ENCODE results near the gene ISCU. TPM values are rescaled to one million over a fixed set of nuclear protein-coding genes. Genes with fewer than 3 reads are reported as not detected.

Gene ISCU
- total RNA-seq, 4 donors from 2014 or later = 232 to 337 (median 249) TPM

DNA sequence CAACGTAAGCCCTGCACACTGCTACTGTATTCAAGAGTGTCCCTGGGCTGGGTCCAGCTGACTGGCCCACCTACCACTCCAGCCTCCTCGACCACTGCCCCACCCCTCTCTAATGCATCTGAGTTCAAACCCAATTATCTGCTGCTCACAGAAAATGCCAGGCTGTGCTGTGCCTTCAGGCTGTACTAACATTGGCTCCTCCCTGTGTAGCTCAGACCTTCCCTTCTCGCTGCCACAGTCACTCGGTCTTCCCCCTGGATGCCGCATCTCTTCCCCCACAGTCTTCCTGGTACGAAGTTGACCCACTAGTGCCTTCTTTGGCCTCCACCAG is 35.3 kb upstream of the ISCU start:
- ATAC-seq (no peak), DNase-seq (no peak)
- Histone ChIP-seq H3K4me3 (no peak overlapping the region), H3K36me3 (peaks cover 0 to 98% of the 10 kb centered on the region in 2 donors), H3K27ac (no peak overlapping the region), H3K9me3 (no peaks in the 10 kb centered on the region), H3K27me3 (no peaks in the 10 kb centered on the region), H3K4me1 (peaks cover 2 to 6% of the 10 kb centered on the region in 2 donors)
- intact Hi-C loops (cut with DNase I; ENCODE audit: low total_unique reads) = no loop called here
- in situ Hi-C loops (cut with MboI; ENCODE audit: low sequenced_read_pairs in 4 of 4) = no loop called here
- TF ChIP-seq, protein P1, sequence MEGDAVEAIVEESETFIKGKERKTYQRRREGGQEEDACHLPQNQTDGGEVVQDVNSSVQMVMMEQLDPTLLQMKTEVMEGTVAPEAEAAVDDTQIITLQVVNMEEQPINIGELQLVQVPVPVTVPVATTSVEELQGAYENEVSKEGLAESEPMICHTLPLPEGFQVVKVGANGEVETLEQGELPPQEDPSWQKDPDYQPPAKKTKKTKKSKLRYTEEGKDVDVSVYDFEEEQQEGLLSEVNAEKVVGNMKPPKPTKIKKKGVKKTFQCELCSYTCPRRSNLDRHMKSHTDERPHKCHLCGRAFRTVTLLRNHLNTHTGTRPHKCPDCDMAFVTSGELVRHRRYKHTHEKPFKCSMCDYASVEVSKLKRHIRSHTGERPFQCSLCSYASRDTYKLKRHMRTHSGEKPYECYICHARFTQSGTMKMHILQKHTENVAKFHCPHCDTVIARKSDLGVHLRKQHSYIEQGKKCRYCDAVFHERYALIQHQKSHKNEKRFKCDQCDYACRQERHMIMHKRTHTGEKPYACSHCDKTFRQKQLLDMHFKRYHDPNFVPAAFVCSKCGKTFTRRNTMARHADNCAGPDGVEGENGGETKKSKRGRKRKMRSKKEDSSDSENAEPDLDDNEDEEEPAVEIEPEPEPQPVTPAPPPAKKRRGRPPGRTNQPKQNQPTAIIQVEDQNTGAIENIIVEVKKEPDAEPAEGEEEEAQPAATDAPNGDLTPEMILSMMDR (IDR thresholded peaks at IDR 0.05 in 4 of 5, conservative IDR thresholded peaks at IDR 0.05 in 1 of 5) = no peak
- no peak for TF ChIP-seq POLR2A (IDR thresholded peaks at IDR 0.05)

DNA sequence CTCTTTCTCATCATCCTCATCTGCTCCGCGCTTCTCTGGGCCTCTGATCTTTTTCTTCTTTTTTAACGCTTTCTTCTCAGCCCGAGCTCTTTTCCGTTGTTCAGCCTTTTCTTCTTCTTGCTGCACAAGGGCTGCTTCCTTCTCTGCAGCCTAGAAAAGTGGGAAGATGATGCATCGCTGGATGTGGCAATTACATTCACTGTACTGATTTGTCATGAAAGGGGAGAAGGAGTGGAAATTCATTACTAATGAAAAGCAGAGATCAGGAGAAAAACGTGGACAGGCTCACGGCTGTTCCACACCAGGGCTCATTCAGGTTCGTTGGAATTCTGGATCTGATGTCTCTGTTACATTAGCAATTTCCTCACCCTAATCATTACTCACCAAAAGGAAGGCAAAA is 32.2 kb upstream of the ISCU start:
- peaks cover 8 to 13% of the 10 kb centered on the region in 2 donors for H3K4me1 ChIP-seq
- H3K27me3 ChIP-seq = no peaks in the 10 kb centered on the region
- DNase-seq = no peak
- no peak for ATAC-seq
- TF ChIP-seq POLR2A (IDR thresholded peaks at IDR 0.05) = no peak
- TF ChIP-seq, protein P1 (IDR thresholded peaks at IDR 0.05 in 4 of 5, conservative IDR thresholded peaks at IDR 0.05 in 1 of 5) = no peak
- H3K27ac ChIP-seq = no peak overlapping the region
- no peaks in the 10 kb centered on the region for H3K9me3 ChIP-seq
- intact Hi-C loops (cut with DNase I; ENCODE audit: low total_unique reads) = no loop called here
- peaks cover 0 to 83% of the 10 kb centered on the region in 2 donors for H3K36me3 ChIP-seq
- H3K4me3 ChIP-seq = no peak overlapping the region
- in situ Hi-C loops (cut with MboI; ENCODE audit: low sequenced_read_pairs in 4 of 4) = no loop called here

DNA sequence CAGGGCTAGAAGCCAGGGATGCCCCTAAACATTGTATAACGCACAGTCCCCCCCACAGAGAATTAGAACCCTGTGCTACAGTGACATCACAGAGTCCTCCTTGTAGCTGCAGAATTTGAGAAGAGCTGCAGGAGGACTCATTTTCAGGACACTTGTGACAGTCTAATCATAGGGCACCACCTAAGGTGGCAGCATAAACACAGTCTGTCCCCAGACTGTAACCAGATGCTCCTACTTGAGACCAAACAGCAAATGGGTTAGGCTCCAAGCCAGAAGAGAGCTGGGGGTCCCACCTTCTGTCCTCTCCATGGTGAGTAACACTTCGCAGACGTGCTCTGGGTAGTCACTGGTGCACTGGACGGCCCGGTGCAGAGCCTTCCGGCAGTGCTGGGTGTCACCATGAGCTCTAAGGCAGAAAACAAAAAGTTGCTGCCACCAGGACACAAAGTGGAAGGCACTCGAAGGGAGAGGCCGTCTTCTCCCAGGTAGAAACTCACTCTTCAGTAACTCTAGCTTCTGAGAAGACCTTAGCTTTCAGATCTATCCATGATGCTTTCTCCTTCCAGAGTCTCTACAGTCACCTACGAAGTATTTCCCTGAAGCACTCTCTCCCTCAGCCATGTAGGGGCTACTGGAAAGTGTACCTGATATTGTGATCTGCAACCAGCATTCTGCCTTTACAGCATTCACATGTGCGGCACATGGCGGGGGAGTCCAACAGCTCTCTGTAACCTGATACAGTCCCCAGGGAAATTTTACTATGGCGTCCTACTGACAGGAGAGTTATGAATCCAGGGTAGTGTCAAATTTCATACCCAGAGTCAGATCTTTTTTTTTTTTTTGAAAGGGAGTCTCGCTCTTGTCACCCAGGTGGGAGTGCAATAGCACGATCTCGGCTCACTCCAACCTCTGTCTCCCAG is 30.2 kb upstream of the ISCU start:
- H3K4me1 ChIP-seq = peaks cover 8 to 13% of the 10 kb centered on the region in 2 donors
- H3K9me3 ChIP-seq = no peaks in the 10 kb centered on the region
- DNase-seq = peak; percentile 45 to 60
- TF ChIP-seq POLR2A (IDR thresholded peaks at IDR 0.05) = no peak
- TF ChIP-seq, protein P1 (IDR thresholded peaks at IDR 0.05 in 4 of 5, conservative IDR thresholded peaks at IDR 0.05 in 1 of 5) = no peak
- peak; percentile 96 to 99 for ATAC-seq
- intact Hi-C loops (cut with DNase I; ENCODE audit: low total_unique reads) (no loop called here), in situ Hi-C loops (cut with MboI; ENCODE audit: low sequenced_read_pairs in 4 of 4) (no loop called here)
- H3K27me3 ChIP-seq = no peaks in the 10 kb centered on the region
- H3K27ac ChIP-seq = peak overlapping the region; percentile 62 to 72 (median 67)
- no peak overlapping the region for H3K4me3 ChIP-seq
- peaks cover 2 to 83% of the 10 kb centered on the region in 2 donors for H3K36me3 ChIP-seq

DNA sequence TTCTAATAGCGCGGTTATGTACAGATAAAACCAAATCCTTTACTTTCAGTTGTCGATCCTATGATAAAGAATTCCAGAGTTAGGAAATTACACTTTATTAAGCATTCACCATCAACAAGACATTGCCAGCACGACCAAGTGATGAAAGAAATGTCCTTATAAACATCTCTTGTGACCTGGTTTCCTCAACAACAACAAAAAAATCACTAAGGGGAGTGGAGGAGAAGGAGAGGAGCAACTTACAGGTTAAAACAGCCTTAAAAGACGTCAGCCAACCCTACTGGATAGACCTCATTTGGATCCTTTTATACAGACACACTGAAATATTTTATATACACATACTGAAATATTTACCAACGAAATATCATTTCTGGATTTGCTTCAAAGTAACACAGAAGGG is 24.2 kb upstream of the ISCU start:
- ATAC-seq = no peak
- no peak for DNase-seq
- peaks cover 2 to 38% of the 10 kb centered on the region in 2 donors for H3K36me3 ChIP-seq
- no peaks in the 10 kb centered on the region for H3K9me3 ChIP-seq
- TF ChIP-seq, protein P1 (IDR thresholded peaks at IDR 0.05 in 4 of 5, conservative IDR thresholded peaks at IDR 0.05 in 1 of 5) = no peak
- no peak for TF ChIP-seq POLR2A (IDR thresholded peaks at IDR 0.05)
- no peaks in the 10 kb centered on the region for H3K27me3 ChIP-seq
- in situ Hi-C loops (cut with MboI; ENCODE audit: low sequenced_read_pairs in 4 of 4) = no loop called here
- peaks cover 0 to 8% of the 10 kb centered on the region in 2 donors for H3K4me1 ChIP-seq
- intact Hi-C loops (cut with DNase I; ENCODE audit: low total_unique reads) = no loop called here
- H3K27ac ChIP-seq = no peak overlapping the region
- no peak overlapping the region for H3K4me3 ChIP-seq

Measured in gastrocnemius medialis (tissue), 4 donors.